ENCODE measurements around the gene ZNF367. TPM values are rescaled to one million over a fixed set of nuclear protein-coding genes. Genes with fewer than 3 reads are reported as not detected.

The ZNF367 gene
- total and polyA plus RNA-seq, 2 of the 4 experiments (the other 2 are of a cell fraction): 1.1 to 2.7 TPM

GRCh38 chr9:96413302-96414221 lies 4.6 kb downstream of the ZNF367 start:
- no peaks in the 10 kb centered on the region for H3K9me3 ChIP-seq (ENCODE audit: control insufficient read depth, insufficient read depth, low read length)
- no peaks in the 10 kb centered on the region for H3K36me3 ChIP-seq (ENCODE audit: control insufficient read depth, insufficient read depth, low read length)
- no peak overlapping the region for H2AK5ac ChIP-seq (ENCODE audit: low read depth, low read length)
- POLR2A ChIA-PET (ENCODE audit: unreplicated experiment): interaction anchor here (0.5 kb wide), 1 partner anchor 13 kb away, joined by 3 read pairs; no protein-coding TSS in a partner anchor
- H2AK9ac ChIP-seq (replicated peaks; ENCODE audit: low read depth, low read length, poor library complexity): no peak overlapping the region
- DNase-seq (no peak), ATAC-seq (ENCODE audit: low read depth) (no peak)
- intact Hi-C loops (cut with micrococcal nuclease) (no loop called here), dilution Hi-C loops (cut with HindIII; ENCODE audit: low sequenced_read_pairs, unreplicated experiment) (no loop called here), in situ Hi-C loops (cut with MboI; ENCODE audit: low sequenced_read_pairs) (loop anchor here (10.0 kb wide), 1 partner anchor 241 kb away; the partner anchor contains the start of gene PRXL2C)
- no peak overlapping the region for H2BK15ac ChIP-seq (ENCODE audit: low read depth, low read length)
- peaks cover 25 to 35% of the 10 kb centered on the region in 2 experiments for H3K79me1 ChIP-seq (ENCODE audit: low read depth in 1 of 2, low read length in 2 of 2)
- no peaks in the 10 kb centered on the region; the same call in 1 of the 2 replicates for H4K20me1 ChIP-seq (ENCODE audit: insufficient read depth, low read length)
- H3K27me3 ChIP-seq (ENCODE audit: control insufficient read depth, insufficient read depth, low read length): no peaks in the 10 kb centered on the region
- no TSS peak for BruUV-seq (replicated peaks)
- no peak overlapping the region for H3K4me2 ChIP-seq (ENCODE audit: low read depth, low read length)
- no peak overlapping the region for H3K18ac ChIP-seq (ENCODE audit: low read depth, low read length)
- no peak overlapping the region for H4K91ac ChIP-seq (ENCODE audit: insufficient read depth, low read depth, low read length)
- H2AFZ ChIP-seq (replicated peaks; ENCODE audit: low read length, poor library complexity): peak overlapping the region; percentile 16
- H3K9ac ChIP-seq (ENCODE audit: low read depth, low read length): no peak overlapping the region
- H2BK20ac ChIP-seq (ENCODE audit: low read depth, low read length): no peak overlapping the region
- H2BK5ac ChIP-seq (ENCODE audit: low read depth, low read length, poor library complexity, severe bottlenecking): no peak overlapping the region
- no CpG with 5 or more reads among the region's 7 CpGs for WGBS, 2 experiments (ENCODE audit: extremely low coverage in 2 of 2, insufficient read length in 1 of 2)
- no peaks in the 10 kb centered on the region; the same call in 1 of the 2 replicates for H3K9me1 ChIP-seq (ENCODE audit: insufficient read depth, low read length)
- H3K4me3 ChIP-seq (ENCODE audit: insufficient read depth, low read depth, low read length): no peak overlapping the region
- H2BK120ac ChIP-seq (ENCODE audit: low read depth, low read length): no peak overlapping the region
- H4K5ac ChIP-seq (ENCODE audit: low read depth, low read length): peak overlapping the region; percentile 53; the same call in 1 of the 2 replicates
- no peak overlapping the region for H3K56ac ChIP-seq (ENCODE audit: extremely low read depth, insufficient read depth, low read length)
- CTCF ChIA-PET: interaction anchor here (0.6 to 1.1 kb wide), 2 partner anchors 96 to 111 kb away, joined by 3 read pairs; no protein-coding TSS in a partner anchor
- TF ChIP-seq MAFK (IDR thresholded peaks at IDR 0.05; ENCODE audit: low read depth, low read length): peak; percentile 88
- no peak for TF ChIP-seq FOS (IDR thresholded peaks at IDR 0.05; ENCODE audit: low read depth, low read length)
- H3K4me1 ChIP-seq (ENCODE audit: control insufficient read depth, insufficient read depth, low read length): peaks cover 2% of the 10 kb centered on the region; the same call in 1 of the 2 replicates
- no peak overlapping the region for H3K4ac ChIP-seq (ENCODE audit: low read depth, low read length)
- H3K27ac ChIP-seq (ENCODE audit: insufficient read depth, low read length): no peak overlapping the region
- no peak overlapping the region for H3K14ac ChIP-seq (replicated peaks; ENCODE audit: low read depth, low read length)
- H3K23ac ChIP-seq (ENCODE audit: low read depth, low read length): 0 out of 2 replicates have a peak overlapping the region, but pooled peaks have one; percentile 10
- peak overlapping the region in 1 of 2 experiments; percentile 31; a peak in 1 of 4 replicates for H4K8ac ChIP-seq (ENCODE audit: low read depth in 2 of 2, low read length in 2 of 2)

All from IMR-90 (cell line).